NCI-H774 (cell line): ENCODE data around the gene C1QTNF12.

Source experiments
- DNase-seq: peaks from one replicate; lab custom pipeline; 2025; lab: John Stamatoyannopoulos, UW

C1QTNF12 gene

GRCh38 chr1:1240822-1241587 is 5.5 kb downstream of the C1QTNF12 start:
- no peak for DNase-seq

GRCh38 chr1:1240348-1240732 is 6.2 kb downstream of the C1QTNF12 start:
- DNase-seq, result no peak

GRCh38 chr1:1239614-1240347 is 6.7 kb downstream of the C1QTNF12 start:
- DNase-seq, result no peak

DNA sequence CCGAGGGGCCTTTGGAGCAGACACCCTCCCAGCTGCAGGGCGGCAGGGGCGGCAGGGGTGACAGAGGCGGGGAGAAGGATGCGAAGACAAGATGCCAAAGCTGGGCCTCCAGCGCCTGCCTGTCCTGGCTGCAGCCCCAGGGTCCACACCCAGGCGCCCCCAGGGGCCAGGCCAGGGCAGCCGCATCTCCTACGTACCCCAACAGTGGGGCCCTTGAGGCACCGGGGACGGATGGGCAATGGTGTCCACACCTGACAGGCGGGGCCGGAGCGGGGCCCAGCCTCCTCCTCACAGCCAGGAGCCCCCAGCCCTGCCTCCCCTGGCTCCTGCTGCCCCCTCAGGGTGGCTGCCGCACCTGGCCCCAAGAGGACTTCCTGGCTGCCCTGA is 7.3 kb downstream of the C1QTNF12 start:
- no peak for DNase-seq

GRCh38 chr1:1238702-1239178 is 7.8 kb downstream of the C1QTNF12 start:
- no peak for DNase-seq

- no peak for DNase-seq
Measured at GRCh38 chr1:1237874-1238701, 8.4 kb downstream of the C1QTNF12 start.

GRCh38 chr1:1236945-1237873 is 9.3 kb downstream of the C1QTNF12 start:
- no peak for DNase-seq

DNA sequence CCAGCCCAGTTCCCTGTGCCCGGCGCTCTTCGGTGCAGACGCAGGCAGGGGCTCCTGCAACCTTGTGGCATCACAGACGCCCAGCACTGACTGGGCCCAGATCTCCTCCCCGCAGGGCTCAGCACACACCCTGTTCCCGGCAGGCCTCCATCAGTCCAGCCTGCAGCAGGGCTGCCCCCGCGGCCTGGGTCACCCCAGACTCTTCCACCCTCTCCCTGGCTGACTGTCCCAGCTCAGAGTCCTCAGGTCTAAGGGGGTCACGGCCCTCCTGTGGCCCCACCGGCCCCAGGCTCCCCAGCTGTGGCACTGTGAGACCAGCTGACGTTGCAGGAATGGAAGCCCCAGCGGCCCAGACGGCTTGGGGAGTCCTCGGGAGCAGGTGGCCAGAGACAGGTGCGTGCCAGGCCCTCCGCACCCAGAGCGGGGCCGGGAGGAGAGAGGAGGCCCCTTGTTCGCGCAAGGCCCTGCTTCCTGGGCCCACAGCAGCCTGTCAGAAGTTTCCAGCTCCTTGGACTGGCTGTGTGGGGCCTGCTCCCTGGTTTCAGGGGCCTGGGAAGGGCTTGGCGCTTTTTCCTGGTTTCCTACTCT is 10.3 kb downstream of the C1QTNF12 start:
- no peak for DNase-seq

- no peak for DNase-seq
Measured at GRCh38 chr1:1235016-1235744, 11.3 kb downstream of the C1QTNF12 start.

GRCh38 chr1:1234180-1234808 is 12.2 kb downstream of the C1QTNF12 start:
- DNase-seq, result no peak

DNA sequence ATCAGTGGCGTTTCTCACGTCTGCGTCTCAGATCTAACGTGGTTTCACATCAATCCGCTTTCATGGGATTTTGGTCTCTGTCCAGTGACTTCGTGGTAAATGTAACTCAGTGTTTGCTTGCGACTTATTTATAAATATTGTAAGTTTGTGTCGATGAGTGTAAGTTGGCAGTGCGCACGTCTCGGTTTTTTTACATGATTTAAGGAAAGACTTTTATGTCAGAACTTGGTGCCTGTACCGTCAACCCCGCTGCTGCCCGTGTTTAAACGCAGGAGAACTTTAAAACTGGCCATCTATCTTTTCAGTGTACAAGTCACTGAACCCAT is 13.0 kb downstream of the C1QTNF12 start:
- no peak for DNase-seq

DNA sequence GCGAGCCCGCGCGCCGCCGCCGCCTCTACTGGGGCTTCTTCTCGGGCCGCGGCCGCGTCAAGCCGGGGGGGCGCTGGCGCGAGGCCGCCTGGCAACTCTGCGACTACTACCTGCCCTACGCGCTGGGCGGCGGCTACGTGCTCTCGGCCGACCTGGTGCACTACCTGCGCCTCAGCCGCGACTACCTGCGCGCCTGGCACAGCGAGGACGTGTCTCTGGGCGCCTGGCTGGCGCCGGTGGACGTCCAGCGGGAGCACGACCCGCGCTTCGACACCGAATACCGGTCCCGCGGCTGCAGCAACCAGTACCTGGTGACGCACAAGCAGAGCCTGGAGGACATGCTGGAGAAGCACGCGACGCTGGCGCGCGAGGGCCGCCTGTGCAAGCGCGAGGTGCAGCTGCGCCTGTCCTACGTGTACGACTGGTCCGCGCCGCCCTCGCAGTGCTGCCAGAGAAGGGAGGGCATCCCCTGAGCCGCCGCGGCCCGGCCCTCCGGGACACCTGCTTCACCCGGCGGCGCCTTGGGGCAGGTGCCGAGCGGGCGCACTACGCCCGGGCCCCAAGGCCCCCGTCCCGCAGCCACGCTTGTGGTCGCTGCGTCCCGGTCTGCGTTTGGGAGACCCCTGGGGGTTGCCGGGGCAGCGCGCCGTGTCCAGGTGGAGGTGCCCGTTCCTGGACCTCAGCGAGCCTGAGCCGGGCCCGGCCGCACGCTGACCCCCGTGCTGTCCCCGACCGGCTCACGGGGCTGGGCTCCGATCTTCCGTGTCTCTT is 13.5 kb downstream of the C1QTNF12 start:
- DNase-seq, result no peak

DNA sequence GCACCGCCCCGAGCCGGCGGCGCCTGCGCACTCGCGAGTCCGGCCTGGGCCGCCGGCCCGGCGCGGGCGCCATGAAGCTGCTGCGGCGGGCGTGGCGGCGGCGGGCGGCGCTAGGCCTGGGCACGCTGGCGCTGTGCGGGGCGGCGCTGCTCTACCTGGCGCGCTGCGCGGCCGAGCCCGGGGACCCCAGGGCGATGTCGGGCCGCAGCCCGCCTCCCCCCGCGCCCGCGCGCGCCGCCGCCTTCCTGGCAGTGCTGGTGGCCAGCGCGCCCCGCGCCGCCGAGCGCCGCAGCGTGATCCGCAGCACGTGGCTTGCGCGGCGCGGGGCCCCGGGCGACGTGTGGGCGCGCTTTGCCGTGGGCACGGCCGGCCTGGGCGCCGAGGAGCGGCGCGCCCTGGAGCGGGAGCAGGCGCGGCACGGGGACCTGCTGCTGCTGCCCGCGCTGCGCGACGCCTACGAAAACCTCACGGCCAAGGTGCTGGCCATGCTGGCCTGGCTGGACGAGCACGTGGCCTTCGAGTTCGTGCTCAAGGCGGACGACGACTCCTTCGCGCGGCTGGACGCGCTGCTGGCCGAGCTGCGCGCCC is 14.2 kb downstream of the C1QTNF12 start, which contains the start of gene B3GALT6:
B3GALT6 (plus strand) TSS at position 30 of the 588 bp plus-strand sequence; CDS start at position 72, 42 bp downstream.
- no peak for DNase-seq

GRCh38 chr1:1231400-1232207 is 14.9 kb downstream of the C1QTNF12 start, which contains the start of gene SDF4:
Gene SDF4 (minus strand): TSS chr1:1232001. CDS start chr1:1228772, 3,229 bp downstream.
- DNase-seq, result peak; percentile 87

DNA sequence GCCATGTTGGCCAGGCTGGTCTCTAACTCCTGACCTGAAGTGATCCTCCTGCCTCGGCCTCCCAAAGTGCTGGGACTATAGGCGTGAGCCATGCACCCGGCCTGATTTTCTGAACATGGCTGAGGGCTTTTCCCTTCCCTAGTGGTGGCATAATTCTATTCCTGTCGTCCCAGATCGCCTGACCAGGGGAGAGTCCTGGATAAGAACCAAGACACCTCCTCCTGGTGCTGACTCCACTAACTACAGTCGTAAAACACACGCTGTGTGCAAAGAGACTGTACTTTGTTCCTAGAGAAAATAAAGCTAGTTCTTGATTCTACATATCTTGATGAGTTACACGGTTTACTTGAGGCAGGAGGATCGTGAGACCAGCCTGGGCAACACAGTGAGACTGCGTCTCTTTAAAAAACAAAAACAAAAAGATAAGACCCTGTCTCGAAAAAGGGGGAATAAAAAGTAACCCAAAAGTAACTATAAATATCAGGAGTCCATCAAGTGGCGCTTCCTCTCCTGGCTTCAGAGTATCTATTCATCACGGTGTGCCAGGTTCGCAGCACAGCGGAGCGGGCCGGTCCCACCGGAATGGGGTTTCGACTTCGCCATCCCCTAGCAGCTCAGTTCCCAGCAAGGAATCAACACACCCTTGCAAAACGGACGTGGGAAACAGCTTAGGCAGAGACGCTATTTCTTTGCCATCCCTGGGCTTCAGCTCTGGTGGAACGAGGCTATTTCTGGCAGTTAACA is 15.7 kb downstream of the C1QTNF12 start:
- DNase-seq, result no peak

- DNase-seq, result no peak
Measured at GRCh38 chr1:1229770-1230169, 16.8 kb downstream of the C1QTNF12 start.
